Fibroblast of lung (primary cell): ENCODE measurements around the gene BLOC1S3. TPM values are rescaled to one million over a fixed set of nuclear protein-coding genes. Genes with fewer than 3 reads are reported as not detected.

Experiments used
- DNase-seq, 2 donors: peaks; one replicate each; pipeline versions ENCODE4 v3.0.0 to v3.0.0-alpha.2; 2010; ENCODE audit warnings: low read depth in 2 of 2
- H2AFZ ChIP-seq: 2 replicates; pipeline ENCODE4 v1.5.1; 2012; ENCODE audit warnings: low read length, control low read depth, inconsistent platforms
- H3K27ac ChIP-seq: 2 replicates; pipeline ENCODE4 v1.5.1; 2011; ENCODE audit warnings: low read length, control low read depth; ENCODE audit not compliant: insufficient read depth
- H3K27me3 ChIP-seq: 2 replicates; pipeline ENCODE4 v1.5.1; 2011; ENCODE audit warnings: mild to moderate bottlenecking, low read length; ENCODE audit not compliant: control insufficient read depth, insufficient read depth
- H3K36me3 ChIP-seq: 2 replicates; pipeline ENCODE4 v1.5.1; 2011; ENCODE audit warnings: low read length; ENCODE audit not compliant: control insufficient read depth, insufficient read depth
- H3K4me1 ChIP-seq: 2 replicates; pipeline ENCODE4 v1.5.1; 2011; ENCODE audit warnings: low read length; ENCODE audit not compliant: control insufficient read depth, insufficient read depth; ENCODE audit errors: extremely low read depth
- H3K4me2 ChIP-seq: 2 replicates; pipeline ENCODE4 v1.5.1; 2011; ENCODE audit warnings: low read length, control low read depth; ENCODE audit not compliant: insufficient read depth; ENCODE audit errors: extremely low read depth
- H3K4me3 ChIP-seq, 4 experiments: fragments of 200-600 bp in 1 of 4; sonication (generic) in 1 of 4; replicated peaks in 1 of 4; 2 replicates each; pipeline ENCODE4 v1.5.1; 2011 to 2016; ENCODE audit warnings: low read length in 4 of 4, low read depth in 3 of 4, mild to moderate bottlenecking in 3 of 4, control low read depth in 2 of 4, inconsistent platforms in 1 of 4, mixed read lengths in 1 of 4; ENCODE audit not compliant: insufficient read depth in 1 of 4; ENCODE audit errors: control extremely low read depth in 1 of 4
- H3K79me2 ChIP-seq: 2 replicates; pipeline ENCODE4 v1.5.1; 2012; ENCODE audit warnings: mild to moderate bottlenecking, low read length, inconsistent platforms; ENCODE audit not compliant: control insufficient read depth, insufficient read depth
- H3K9ac ChIP-seq: 2 replicates; pipeline ENCODE4 v1.5.1; 2011; ENCODE audit warnings: mild to moderate bottlenecking, low read length, control low read depth; ENCODE audit not compliant: insufficient read depth
- H3K9me3 ChIP-seq: 2 replicates; pipeline ENCODE4 v1.5.1; 2012; ENCODE audit warnings: low read depth, low read length; ENCODE audit not compliant: control insufficient read depth, insufficient read depth
- H4K20me1 ChIP-seq: 2 replicates; pipeline ENCODE4 v1.5.1; 2011; ENCODE audit warnings: low read length; ENCODE audit not compliant: control insufficient read depth, insufficient read depth; ENCODE audit errors: extremely low read depth
- EZH2 ChIP-seq: IDR thresholded peaks from 2 replicates; pipeline ENCODE4 v1.5.1; 2012; ENCODE audit warnings: low read length, control low read depth, mild to moderate bottlenecking; ENCODE audit errors: missing control alignments
- polyA plus RNA-seq, 2 donors: library from polyadenylated mRNA; depleted of rRNA in 1 of 2; stranded (reverse) in 1 of 2; unstranded in 1 of 2; fragments of >200 nt; gene quantifications; 2 replicates each; pipeline ENCODE4 v1.2.1, GENCODE V29; 2011 to 2012; ENCODE audit warnings: missing spikeins in 1 of 2
- total RNA-seq: library from RNA; depleted of rRNA; stranded (reverse); fragments of >200 nt; gene quantifications from 2 replicates; pipeline ENCODE4 v1.2.1, GENCODE V29; 2014
- TF ChIP-seq, protein P1 (sequence below), 2 donors: IDR thresholded peaks in 1 of 2; conservative IDR thresholded peaks in 1 of 2; 1 replicate in 1 of 2; 2 replicates in 1 of 2; pipeline ENCODE4 v1.5.1; 2011 to 2012; ENCODE audit warnings: low read length in 2 of 2, control low read depth in 1 of 2, inconsistent platforms in 1 of 2, low read depth in 1 of 2, mild to moderate bottlenecking in 1 of 2

Gene BLOC1S3
- total and polyA plus RNA-seq, 2 donors (not counting 1 experiment from before 2014, with no cell fraction given), result 3.8 to 5.6 TPM

DNA sequence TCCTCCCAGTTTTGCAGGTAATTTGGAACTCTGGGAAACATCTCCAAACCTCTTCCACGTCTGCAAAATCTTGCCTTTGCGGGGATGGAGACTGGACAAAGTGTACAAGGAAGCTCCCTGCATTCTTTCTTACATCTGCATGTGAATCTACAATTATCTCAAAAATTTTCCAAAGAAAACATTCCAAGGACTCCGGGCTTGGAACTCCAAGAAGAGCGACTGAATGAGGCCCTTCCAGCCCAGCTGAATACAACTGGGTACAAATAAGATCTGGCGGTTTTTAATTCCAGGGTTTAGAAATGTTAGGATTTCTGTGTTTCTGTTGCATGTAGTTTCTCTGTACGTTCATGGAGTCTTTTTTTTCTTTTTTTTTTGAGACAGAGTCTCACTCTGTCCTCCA, 38.1 kb downstream of the BLOC1S3 start:
- no peak overlapping the region for H2AFZ ChIP-seq
- H4K20me1 ChIP-seq, result no peaks in the 10 kb centered on the region
- H3K79me2 ChIP-seq, result no peaks in the 10 kb centered on the region
- no peak for TF ChIP-seq EZH2
- TF ChIP-seq, protein P1, sequence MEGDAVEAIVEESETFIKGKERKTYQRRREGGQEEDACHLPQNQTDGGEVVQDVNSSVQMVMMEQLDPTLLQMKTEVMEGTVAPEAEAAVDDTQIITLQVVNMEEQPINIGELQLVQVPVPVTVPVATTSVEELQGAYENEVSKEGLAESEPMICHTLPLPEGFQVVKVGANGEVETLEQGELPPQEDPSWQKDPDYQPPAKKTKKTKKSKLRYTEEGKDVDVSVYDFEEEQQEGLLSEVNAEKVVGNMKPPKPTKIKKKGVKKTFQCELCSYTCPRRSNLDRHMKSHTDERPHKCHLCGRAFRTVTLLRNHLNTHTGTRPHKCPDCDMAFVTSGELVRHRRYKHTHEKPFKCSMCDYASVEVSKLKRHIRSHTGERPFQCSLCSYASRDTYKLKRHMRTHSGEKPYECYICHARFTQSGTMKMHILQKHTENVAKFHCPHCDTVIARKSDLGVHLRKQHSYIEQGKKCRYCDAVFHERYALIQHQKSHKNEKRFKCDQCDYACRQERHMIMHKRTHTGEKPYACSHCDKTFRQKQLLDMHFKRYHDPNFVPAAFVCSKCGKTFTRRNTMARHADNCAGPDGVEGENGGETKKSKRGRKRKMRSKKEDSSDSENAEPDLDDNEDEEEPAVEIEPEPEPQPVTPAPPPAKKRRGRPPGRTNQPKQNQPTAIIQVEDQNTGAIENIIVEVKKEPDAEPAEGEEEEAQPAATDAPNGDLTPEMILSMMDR (conservative IDR thresholded peaks at IDR 0.05 in 1 of 2, IDR thresholded peaks at IDR 0.05 in 1 of 2; ENCODE audit: low read depth in 1 of 2, low read length in 2 of 2), result no peak
- no peaks in the 10 kb centered on the region for H3K9me3 ChIP-seq
- H3K9ac ChIP-seq, result no peak overlapping the region
- H3K27me3 ChIP-seq, result peaks cover 34% of the 10 kb centered on the region
- peak in 1 of 2 donors; percentile 36 for DNase-seq
- no peak overlapping the region for H3K4me2 ChIP-seq
- no peaks in the 10 kb centered on the region for H3K4me1 ChIP-seq
- no peak overlapping the region for H3K4me3 ChIP-seq
- no peaks in the 10 kb centered on the region for H3K36me3 ChIP-seq
- no peak overlapping the region for H3K27ac ChIP-seq

DNA sequence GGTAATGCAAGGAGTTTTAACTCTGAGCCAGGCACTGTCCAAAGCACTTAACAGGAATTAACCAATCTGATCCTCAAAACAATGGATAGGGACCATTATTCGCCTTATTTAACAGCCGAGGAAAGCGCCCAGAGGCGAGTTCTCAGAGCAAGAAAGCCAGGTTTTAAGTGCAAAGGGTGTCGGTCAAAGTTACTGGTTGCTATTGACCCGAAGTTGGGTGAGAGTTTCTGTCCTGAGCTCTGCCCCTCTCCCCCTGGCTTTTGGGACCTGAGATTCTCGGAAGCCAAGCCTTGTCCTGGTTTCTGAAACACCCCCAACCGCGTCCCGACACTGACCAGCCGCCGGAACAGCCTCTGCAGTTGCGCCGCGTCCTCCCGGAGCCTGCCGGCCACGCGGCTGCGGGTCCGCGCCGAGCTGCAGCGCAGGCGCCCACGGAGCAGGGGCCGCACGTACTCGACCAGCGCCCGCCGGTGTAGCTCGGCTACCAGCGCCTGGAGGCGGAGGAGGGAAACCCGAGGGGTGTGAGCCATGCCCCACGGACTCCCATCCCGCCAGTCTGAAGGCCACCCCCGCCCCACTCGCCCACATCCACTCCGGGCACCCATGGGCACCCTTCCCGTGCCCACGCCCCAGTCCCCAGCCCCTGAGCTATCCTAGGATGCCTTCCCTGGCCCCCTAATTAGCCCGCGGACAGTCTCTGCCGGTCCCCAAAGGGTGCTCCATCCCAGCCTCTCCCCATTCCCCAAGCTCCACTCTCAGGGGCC, 38.8 kb downstream of the BLOC1S3 start:
- H4K20me1 ChIP-seq, result no peaks in the 10 kb centered on the region
- peak overlapping the region in 1 of 4 experiments; percentile 8 for H3K4me3 ChIP-seq
- DNase-seq, result peak in 1 of 2 donors; percentile 20
- H3K4me1 ChIP-seq, result no peaks in the 10 kb centered on the region
- H2AFZ ChIP-seq, result no peak overlapping the region
- TF ChIP-seq, protein P1 (conservative IDR thresholded peaks at IDR 0.05 in 1 of 2, IDR thresholded peaks at IDR 0.05 in 1 of 2; ENCODE audit: low read depth in 1 of 2, low read length in 2 of 2), result no peak
- TF ChIP-seq EZH2, result peak; percentile 97
- H3K4me2 ChIP-seq, result no peak overlapping the region
- no peak overlapping the region for H3K27ac ChIP-seq
- H3K27me3 ChIP-seq, result peaks cover 36% of the 10 kb centered on the region
- H3K36me3 ChIP-seq, result no peaks in the 10 kb centered on the region
- H3K79me2 ChIP-seq, result no peaks in the 10 kb centered on the region
- no peaks in the 10 kb centered on the region for H3K9me3 ChIP-seq
- no peak overlapping the region for H3K9ac ChIP-seq

DNA sequence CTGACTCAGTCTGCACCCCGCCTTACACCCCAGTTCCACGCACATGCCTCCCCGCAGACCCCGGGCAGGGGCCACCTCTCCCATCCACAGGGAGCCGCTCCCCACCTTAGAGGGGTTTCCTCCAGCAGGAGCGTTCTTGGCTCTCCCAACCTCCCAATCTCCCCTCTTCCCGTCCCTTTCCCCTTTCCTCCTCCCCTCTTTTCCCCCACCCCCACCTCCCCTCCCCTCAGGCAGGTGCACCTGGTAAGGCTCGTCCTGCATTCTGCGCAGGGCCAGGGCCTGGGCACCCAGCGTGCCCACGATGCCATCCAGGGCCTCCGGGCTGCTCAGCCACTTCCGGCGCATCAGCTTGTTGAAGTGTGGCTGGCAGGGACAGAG, 39.4 kb downstream of the BLOC1S3 start:
- no peaks in the 10 kb centered on the region for H3K79me2 ChIP-seq
- H3K27ac ChIP-seq, result no peak overlapping the region
- no peaks in the 10 kb centered on the region for H3K4me1 ChIP-seq
- no peak for DNase-seq
- no peaks in the 10 kb centered on the region for H3K9me3 ChIP-seq
- H3K36me3 ChIP-seq, result no peaks in the 10 kb centered on the region
- no peak overlapping the region for H3K9ac ChIP-seq
- no peak overlapping the region for H3K4me2 ChIP-seq
- no peaks in the 10 kb centered on the region for H4K20me1 ChIP-seq
- H3K27me3 ChIP-seq, result peaks cover 36% of the 10 kb centered on the region
- no peak overlapping the region for H3K4me3 ChIP-seq
- no peak for TF ChIP-seq EZH2
- TF ChIP-seq, protein P1 (conservative IDR thresholded peaks at IDR 0.05 in 1 of 2, IDR thresholded peaks at IDR 0.05 in 1 of 2; ENCODE audit: low read depth in 1 of 2, low read length in 2 of 2), result no peak
- no peak overlapping the region for H2AFZ ChIP-seq
